IMR-90 (cell line): Measurements from ENCODE around the gene MX1. TPM values are rescaled to one million over a fixed set of nuclear protein-coding genes. Genes with fewer than 3 reads are reported as not detected.

Experiments used
- ATAC-seq: fragments of 200-7000 bp; cut with Tn5 transposase; 2 replicates; pipeline ENCODE4 v1.9.1; 2020; ENCODE audit warnings: low read depth, mild to moderate bottlenecking, moderate library complexity
- BruUV-seq: library from RNA; stranded (reverse); fragments of 400-500 nt; replicated peaks from 2 replicates; lab custom pipeline; 2021; lab: Mats Ljungman, UMichigan
- CTCF ChIA-PET: fragments of 300-600 bp; formaldehyde crosslinking; extraction: SDS; loops from one replicate; lab custom pipeline; 2021; ENCODE audit warnings: antibody characterized with exemption; lab: Yijun Ruan, JAX
- POLR2A ChIA-PET: fragments of 300-600 bp; sonication (Branson Sonifier 250); formaldehyde crosslinking; loops from one replicate; lab custom pipeline; 2022; ENCODE audit warnings: antibody characterized with exemption; ENCODE audit not compliant: unreplicated experiment; lab: Charles Lee
- DNase-seq: peaks from one replicate; pipeline ENCODE4 v3.0.0; 2013
- H2AFZ ChIP-seq: replicated peaks from 2 replicates; pipeline ENCODE3; 2013; ENCODE audit warnings: low read length, mild to moderate bottlenecking; ENCODE audit not compliant: poor library complexity
- H2AK5ac ChIP-seq: 2 replicates; pipeline ENCODE4 v1.6.1; 2013; ENCODE audit warnings: low read depth, low read length, inconsistent platforms
- H2AK9ac ChIP-seq: replicated peaks from 2 replicates; pipeline ENCODE3; 2013; ENCODE audit warnings: mild to moderate bottlenecking, low read depth, low read length, moderate library complexity; ENCODE audit not compliant: poor library complexity
- H2BK120ac ChIP-seq: 2 replicates; pipeline ENCODE4 v1.6.1; 2013; ENCODE audit warnings: low read depth, low read length, inconsistent platforms
- H2BK15ac ChIP-seq: 3 replicates; pipeline ENCODE4 v1.6.1; 2013; ENCODE audit warnings: low read depth, low read length, inconsistent platforms
- H2BK20ac ChIP-seq: 2 replicates; pipeline ENCODE4 v1.6.1; 2013; ENCODE audit warnings: low read depth, mild to moderate bottlenecking, inconsistent platforms, low read length, moderate library complexity
- H2BK5ac ChIP-seq: 2 replicates; pipeline ENCODE4 v1.6.1; 2013; ENCODE audit warnings: mild to moderate bottlenecking, low read depth, low read length, inconsistent platforms; ENCODE audit not compliant: poor library complexity, severe bottlenecking
- H3K14ac ChIP-seq: replicated peaks from 2 replicates; pipeline ENCODE4 v1.6.1; 2013; ENCODE audit warnings: low read depth, low read length, inconsistent platforms
- H3K18ac ChIP-seq: 2 replicates; pipeline ENCODE4 v1.6.1; 2013; ENCODE audit warnings: low read depth, low read length, control low read depth
- H3K23ac ChIP-seq: 2 replicates; pipeline ENCODE4 v1.6.1; 2013; ENCODE audit warnings: low read depth, low read length, inconsistent platforms
- H3K27ac ChIP-seq: 2 replicates; pipeline ENCODE4 v1.5.1; 2013; ENCODE audit warnings: mild to moderate bottlenecking, control low read depth, low read length; ENCODE audit not compliant: insufficient read depth
- H3K27me3 ChIP-seq: 2 replicates; pipeline ENCODE4 v1.6.1; 2013; ENCODE audit warnings: low read length; ENCODE audit not compliant: control insufficient read depth, insufficient read depth
- H3K36me3 ChIP-seq: 2 replicates; pipeline ENCODE4 v1.6.1; 2013; ENCODE audit warnings: low read length, mixed read lengths; ENCODE audit not compliant: control insufficient read depth, insufficient read depth
- H3K4ac ChIP-seq: 2 replicates; pipeline ENCODE4 v1.6.1; 2013; ENCODE audit warnings: low read depth, low read length, inconsistent platforms
- H3K4me1 ChIP-seq: 2 replicates; pipeline ENCODE4 v1.6.1; 2013; ENCODE audit warnings: low read length, mixed read lengths; ENCODE audit not compliant: control insufficient read depth, insufficient read depth
- H3K4me2 ChIP-seq: 2 replicates; pipeline ENCODE4 v1.6.1; 2013; ENCODE audit warnings: low read depth, mild to moderate bottlenecking, control low read depth, low read length, moderate library complexity
- H3K4me3 ChIP-seq: 2 replicates; pipeline ENCODE4 v1.5.1; 2013; ENCODE audit warnings: low read depth, mild to moderate bottlenecking, control low read depth, low read length, moderate library complexity; ENCODE audit not compliant: insufficient read depth
- H3K56ac ChIP-seq: 2 replicates; pipeline ENCODE4 v1.6.1; 2013; ENCODE audit warnings: low read length, inconsistent platforms; ENCODE audit not compliant: insufficient read depth; ENCODE audit errors: extremely low read depth
- H3K79me1 ChIP-seq, 2 experiments: 2 replicates each; pipeline ENCODE4 v1.6.1; 2013; ENCODE audit warnings: low read length in 2 of 2, inconsistent platforms in 1 of 2, low read depth in 1 of 2
- H3K9ac ChIP-seq: 2 replicates; pipeline ENCODE4 v1.6.1; 2013; ENCODE audit warnings: low read depth, low read length, control low read depth
- H3K9me1 ChIP-seq: 2 replicates; pipeline ENCODE4 v1.6.1; 2013; ENCODE audit warnings: low read length, inconsistent platforms; ENCODE audit not compliant: insufficient read depth
- H3K9me3 ChIP-seq: 2 replicates; pipeline ENCODE4 v1.6.1; 2013; ENCODE audit warnings: low read length; ENCODE audit not compliant: control insufficient read depth, insufficient read depth
- H4K20me1 ChIP-seq: 2 replicates; pipeline ENCODE4 v1.6.1; 2013; ENCODE audit warnings: low read length, inconsistent platforms; ENCODE audit not compliant: insufficient read depth
- H4K5ac ChIP-seq: 2 replicates; pipeline ENCODE4 v1.6.1; 2013; ENCODE audit warnings: mild to moderate bottlenecking, low read depth, low read length, control low read depth
- H4K8ac ChIP-seq, 2 experiments: 2 replicates each; pipeline ENCODE4 v1.6.1; 2013; ENCODE audit warnings: low read depth in 2 of 2, low read length in 2 of 2, control low read depth in 1 of 2, inconsistent platforms in 1 of 2
- H4K91ac ChIP-seq: 2 replicates; pipeline ENCODE4 v1.6.1; 2013; ENCODE audit warnings: low read depth, low read length, inconsistent platforms; ENCODE audit not compliant: insufficient read depth
- CHD1 ChIP-seq: IDR thresholded peaks from 2 replicates; pipeline ENCODE4 v1.6.1; 2012; ENCODE audit warnings: low read depth, low read length, improper control_type of control experiment
- FOS ChIP-seq: fragments of 150-350 bp; IDR thresholded peaks from 2 replicates; pipeline ENCODE4 v1.6.1; 2016; ENCODE audit warnings: low read depth, low read length
- MAFK ChIP-seq: IDR thresholded peaks from 2 replicates; pipeline ENCODE4 v1.6.1; 2012; ENCODE audit warnings: low read depth, low read length, improper control_type of control experiment
- MAZ ChIP-seq: IDR thresholded peaks from 2 replicates; pipeline ENCODE4 v1.6.1; 2012; ENCODE audit warnings: low read depth, mild to moderate bottlenecking, low read length, improper control_type of control experiment, moderate library complexity, borderline replicate concordance
- MXI1 ChIP-seq: IDR thresholded peaks from 2 replicates; pipeline ENCODE4 v1.6.1; 2012; ENCODE audit warnings: low read depth, mild to moderate bottlenecking, low read length, moderate library complexity, borderline replicate concordance
- NFE2L2 ChIP-seq: fragments of 150-350 bp; IDR thresholded peaks from 2 replicates; pipeline ENCODE4 v1.6.1; 2016; ENCODE audit warnings: low read depth, mild to moderate bottlenecking, low read length
- RAD21 ChIP-seq: IDR thresholded peaks from 2 replicates; pipeline ENCODE4 v1.6.1; 2012; ENCODE audit warnings: low read length, improper control_type of control experiment
- RFX5 ChIP-seq: IDR thresholded peaks from 2 replicates; pipeline ENCODE4 v1.8.0; 2012; ENCODE audit warnings: low read depth, mild to moderate bottlenecking, low read length, moderate library complexity
- SMC3 ChIP-seq: fragments of 150-350 bp; IDR thresholded peaks from 2 replicates; pipeline ENCODE4 v1.6.1; 2016; ENCODE audit warnings: low read depth, mild to moderate bottlenecking, antibody characterized with exemption, low read length, moderate library complexity
- USF2 ChIP-seq: fragments of 150-350 bp; IDR thresholded peaks from 2 replicates; pipeline ENCODE4 v1.6.1; 2017; ENCODE audit warnings: mild to moderate bottlenecking, antibody characterized with exemption, low read length, low read depth
- WGBS, 2 experiments: methylation state at CpG; one replicate each; pipeline versions ENCODE4 v1.1.5 to v1.1.7; 2013; ENCODE audit warnings: missing lambda C conversion rate in 2 of 2; ENCODE audit not compliant: insufficient read length in 1 of 2; ENCODE audit errors: extremely low coverage in 2 of 2; 5-methylcytosine and 5-hydroxymethylcytosine counted together
- dilution Hi-C: fragments of 300-500 bp; cut with HindIII; formaldehyde crosslinking; loops from one replicate; pipeline ENCODE4 v1.14.3; 2018; ENCODE audit warnings: low sequenced_read_pairs; ENCODE audit not compliant: unreplicated experiment
- in situ Hi-C: fragments of 300-500 bp; cut with MboI; formaldehyde crosslinking; loops from 3 replicates; pipeline ENCODE4 v1.14.3; 2019; ENCODE audit warnings: low sequenced_read_pairs, inconsistent platforms, mixed read lengths
- intact Hi-C: fragments of 100-400 bp; cut with micrococcal nuclease; formaldehyde crosslinking; loops from 2 replicates; pipeline ENCODE4 v1.10.0; 2022
- polyA plus RNA-seq, 3 experiments: library from polyadenylated mRNA; depleted of rRNA; stranded (reverse); fragments of >200 nt; gene quantifications; 2 replicates each; pipeline ENCODE4 v1.2.3, GENCODE V29; 2012; ENCODE audit warnings: low replicate concordance in 1 of 3
- total RNA-seq: library from RNA; depleted of rRNA; stranded (reverse); fragments of >200 nt; gene quantifications from 2 replicates; pipeline ENCODE4 v1.2.3, GENCODE V29; 2012

MX1 gene
- total and polyA plus RNA-seq, 2 of the 4 experiments (the other 2 are of a cell fraction): 1.0 to 2.5 TPM

- Histone ChIP-seq H4K91ac (no peak overlapping the region), H4K8ac (no peak overlapping the region), H2BK120ac (no peak overlapping the region), H2BK15ac (no peak overlapping the region), H2AK9ac (no peak overlapping the region), H3K9me1 (no peaks in the 10 kb centered on the region), H3K36me3 (no peaks in the 10 kb centered on the region), H3K14ac (no peak overlapping the region), H2AK5ac (no peak overlapping the region), H4K20me1 (no peaks in the 10 kb centered on the region), H3K56ac (no peak overlapping the region), H2BK20ac (no peak overlapping the region), H3K9me3 (no peaks in the 10 kb centered on the region), H3K23ac (no peak overlapping the region), H3K27me3 (peaks cover 4% of the 10 kb centered on the region; the same call in 1 of the 2 replicates), H2AFZ (no peak overlapping the region), H3K79me1 (no peaks in the 10 kb centered on the region), H3K18ac (no peak overlapping the region), H3K4me1 (no peaks in the 10 kb centered on the region), H3K4me3 (no peak overlapping the region), H3K4ac (no peak overlapping the region), H3K9ac (no peak overlapping the region), H3K27ac (no peak overlapping the region), H4K5ac (no peak overlapping the region), H3K4me2 (no peak overlapping the region), H2BK5ac (no peak overlapping the region)
- BruUV-seq: no TSS peak
- ChIA-PET CTCF (no interaction called here), POLR2A (no interaction called here)
- in situ Hi-C loops (no loop called here), dilution Hi-C loops (no loop called here), intact Hi-C loops (no loop called here)
- no CpG with 5 or more reads among the region's 2 CpGs for WGBS, 2 experiments
- ATAC-seq (no peak), DNase-seq (no peak)
- no peak for TF ChIP-seq MAFK
- no peak for TF ChIP-seq RAD21
- no peak for TF ChIP-seq MAZ
- TF ChIP-seq CHD1: no peak
- no peak for TF ChIP-seq MXI1
- no peak for TF ChIP-seq SMC3
- no peak for TF ChIP-seq NFE2L2
- no peak for TF ChIP-seq USF2
- TF ChIP-seq FOS: no peak
- TF ChIP-seq RFX5: no peak
Measured at GRCh38 chr21:41433566-41433965, 7.5 kb downstream of the MX1 start.
